Activated gamma-delta T cell treated with anti-CD3 and anti-CD28 coated beads, Interleukin-2, amount 50 U/mL, for 16 hours (primary cell): ENCODE measurements around the gene FLRT1.

ENCODE experiments used
- DNase-seq: peaks from one replicate; pipeline ENCODE4 v3.0.0-alpha.2; 2020; ENCODE audit warnings: low read depth

FLRT1 gene

GRCh38 chr11:64006398-64006797 lies 29.3 kb upstream of the FLRT1 start:
- DNase-seq = no peak

GRCh38 chr11:64007160-64007628 lies 28.5 kb upstream of the FLRT1 start:
- DNase-seq = no peak

GRCh38 chr11:64007629-64008282 lies 28.0 kb upstream of the FLRT1 start:
- DNase-seq = no peak

GRCh38 chr11:64008283-64008913 lies 27.3 kb upstream of the FLRT1 start:
- DNase-seq = no peak

GRCh38 chr11:64008914-64009633 lies 26.7 kb upstream of the FLRT1 start:
- no peak for DNase-seq

- no peak for DNase-seq
These were observed 26.0 kb upstream of the FLRT1 start for GRCh38 chr11:64009710-64010109.

GRCh38 chr11:64010783-64011182 lies 24.9 kb upstream of the FLRT1 start:
- no peak for DNase-seq

GRCh38 chr11:64011371-64011770 lies 24.4 kb upstream of the FLRT1 start:
- DNase-seq = no peak

GRCh38 chr11:64013141-64013896 lies 22.4 kb upstream of the FLRT1 start:
- DNase-seq = no peak

- no peak for DNase-seq
These were observed 21.4 kb upstream of the FLRT1 start for GRCh38 chr11:64014356-64014755.

GRCh38 chr11:64015510-64015909 lies 20.2 kb upstream of the FLRT1 start:
- no peak for DNase-seq

- DNase-seq = no peak
These were observed 19.5 kb upstream of the FLRT1 start for GRCh38 chr11:64015935-64016845.

GRCh38 chr11:64017945-64018224 lies 17.8 kb upstream of the FLRT1 start:
- DNase-seq = no peak

- DNase-seq = no peak
These were observed 17.4 kb upstream of the FLRT1 start for GRCh38 chr11:64018310-64018709.

- no peak for DNase-seq
These were observed 16.4 kb upstream of the FLRT1 start for GRCh38 chr11:64019106-64020037.

- DNase-seq = no peak
These were observed 14.6 kb upstream of the FLRT1 start for GRCh38 chr11:64020976-64021756.

GRCh38 chr11:64021757-64022093 lies 14.0 kb upstream of the FLRT1 start:
- no peak for DNase-seq

- DNase-seq = no peak
These were observed 13.5 kb upstream of the FLRT1 start for GRCh38 chr11:64022125-64022784.
